ENCODE data around the gene ZSWIM9.
"Not testable (repeated sequence)": the region's sequence is repeated elsewhere in the genome, so short reads cannot be mapped to it uniquely, and the experiment has no call there.

Gene ZSWIM9

DNA sequence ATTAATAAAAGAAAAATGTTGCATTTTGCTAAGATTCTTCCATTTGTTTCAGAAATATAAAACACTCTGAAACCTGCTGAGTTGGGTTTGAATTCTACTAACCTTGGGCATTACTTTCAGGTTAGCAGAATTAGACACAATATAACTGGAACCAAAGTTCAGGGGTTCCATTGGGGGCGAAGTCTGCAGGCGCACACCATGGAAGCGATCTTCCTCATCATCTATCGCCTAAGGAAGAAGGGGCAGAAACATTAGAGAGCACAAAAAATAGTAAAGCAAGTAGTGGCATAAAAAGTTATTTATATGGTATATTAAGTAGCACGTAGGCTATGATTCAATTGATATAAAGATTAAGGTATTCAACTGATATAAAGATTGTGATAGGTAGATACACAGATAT, 51.1 kb downstream of the ZSWIM9 start:
- DNase-seq = no peak

DNA sequence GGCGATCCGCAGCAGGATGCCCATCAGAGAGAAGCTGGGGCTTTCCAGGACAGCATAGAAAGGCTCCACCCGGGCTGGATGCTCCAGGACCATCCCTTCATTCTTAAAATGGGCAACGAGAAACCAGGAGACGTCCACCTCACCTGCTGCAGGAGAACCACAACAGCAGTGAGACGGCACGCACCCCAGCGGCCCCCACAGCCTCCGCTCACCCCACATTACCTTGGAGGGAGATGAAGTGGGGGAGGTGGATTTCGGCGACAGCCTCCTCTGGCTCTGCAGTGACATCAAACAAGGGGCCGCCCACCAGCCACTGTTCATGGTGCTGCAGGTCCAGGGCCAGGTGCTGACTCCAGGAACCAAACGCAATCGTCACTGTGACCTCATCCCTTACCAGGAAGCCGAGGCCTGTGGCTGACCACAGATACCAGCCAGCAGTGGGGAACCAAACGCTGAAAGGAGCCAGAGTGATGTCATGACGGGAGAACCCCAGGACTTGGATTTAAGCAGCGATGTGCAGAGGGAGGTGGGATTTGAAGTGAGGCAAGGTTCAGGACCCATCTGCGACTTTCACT, 60.2 kb downstream of the ZSWIM9 start:
- DNase-seq = no peak

DNA sequence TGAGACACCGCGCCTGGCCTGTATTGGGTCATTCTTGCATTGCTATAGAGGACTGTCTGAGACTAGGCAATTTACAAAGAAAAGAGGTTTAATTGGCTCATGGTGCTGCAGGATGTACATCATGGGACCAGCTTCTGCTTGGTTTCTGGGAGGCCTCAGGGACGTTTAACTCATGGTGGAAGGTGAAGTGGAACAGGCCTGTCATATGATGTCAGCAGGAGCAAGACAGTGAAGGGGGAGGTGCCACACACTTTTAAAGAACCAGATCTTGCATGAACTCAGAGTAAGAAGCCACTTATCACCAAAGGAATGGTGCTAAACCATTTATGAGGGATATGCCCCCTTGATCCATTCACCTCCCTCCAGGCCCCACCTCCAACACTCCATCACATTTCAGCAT, 66.6 kb downstream of the ZSWIM9 start:
- DNase-seq = no peak

DNA sequence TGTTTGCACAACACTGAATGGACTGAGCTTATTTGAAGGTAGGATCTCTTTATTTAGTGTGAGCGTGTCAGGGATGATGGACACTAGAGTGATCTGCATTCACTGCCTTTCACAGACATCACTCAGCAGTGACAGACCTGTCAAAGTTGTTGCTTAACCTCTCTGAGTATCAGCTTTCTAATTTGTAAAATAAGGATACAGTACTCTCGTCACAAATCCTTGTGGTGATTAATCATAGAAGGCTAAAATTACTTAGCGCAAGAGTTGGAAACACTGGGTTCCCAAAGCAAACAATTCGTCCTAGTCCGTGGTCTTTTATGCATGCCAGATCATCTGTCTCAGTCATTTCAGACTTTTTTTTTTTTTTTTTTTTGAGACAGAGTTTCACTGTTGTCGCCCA, 68.6 kb downstream of the ZSWIM9 start:
- DNase-seq = no peak

DNA sequence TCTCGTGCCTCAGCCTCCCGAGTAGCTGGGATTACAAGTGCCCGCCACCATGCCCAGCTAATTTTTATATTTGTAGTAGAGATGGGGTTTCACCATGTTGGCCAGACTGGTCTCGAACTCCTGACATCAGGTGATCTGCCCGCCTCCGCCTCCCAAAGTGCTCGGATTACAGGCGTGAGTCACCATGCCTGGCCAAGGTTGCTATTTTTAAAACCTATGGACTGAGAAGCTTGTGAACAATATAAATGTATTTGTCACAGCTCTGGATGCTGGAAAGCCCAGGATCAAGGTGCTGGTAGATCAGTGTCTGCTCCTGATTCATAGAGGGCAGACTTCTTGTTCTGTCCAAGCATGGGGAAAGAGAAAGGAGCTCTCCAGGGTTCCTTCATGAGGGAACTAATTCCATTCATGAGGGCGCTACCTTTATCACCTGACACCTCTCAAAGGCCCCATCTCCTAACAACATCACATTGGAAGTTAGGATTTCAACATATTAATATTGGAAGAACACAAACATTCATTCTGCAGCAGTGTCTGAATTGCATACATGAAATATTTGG, 69.2 kb downstream of the ZSWIM9 start:
- no peak for DNase-seq

DNA sequence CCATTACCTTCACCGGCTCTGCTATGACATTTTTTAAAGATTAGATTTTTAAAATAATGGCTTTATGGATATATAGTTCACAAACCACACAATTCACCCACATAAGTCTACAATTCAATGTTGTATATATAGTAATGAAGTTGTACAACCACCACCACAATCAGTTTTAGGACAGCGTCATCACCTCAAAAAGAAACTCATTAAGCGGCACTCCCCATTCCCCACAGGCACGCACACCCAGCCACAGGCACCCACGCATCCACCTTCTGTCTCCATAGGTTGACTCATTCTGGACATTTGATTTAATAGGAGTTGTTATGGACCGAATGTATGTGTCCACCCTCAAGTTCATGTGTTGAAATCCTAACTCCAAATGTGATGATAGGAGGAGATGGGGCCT, 71.3 kb downstream of the ZSWIM9 start:
- DNase-seq = not testable (repeated sequence)

DNA sequence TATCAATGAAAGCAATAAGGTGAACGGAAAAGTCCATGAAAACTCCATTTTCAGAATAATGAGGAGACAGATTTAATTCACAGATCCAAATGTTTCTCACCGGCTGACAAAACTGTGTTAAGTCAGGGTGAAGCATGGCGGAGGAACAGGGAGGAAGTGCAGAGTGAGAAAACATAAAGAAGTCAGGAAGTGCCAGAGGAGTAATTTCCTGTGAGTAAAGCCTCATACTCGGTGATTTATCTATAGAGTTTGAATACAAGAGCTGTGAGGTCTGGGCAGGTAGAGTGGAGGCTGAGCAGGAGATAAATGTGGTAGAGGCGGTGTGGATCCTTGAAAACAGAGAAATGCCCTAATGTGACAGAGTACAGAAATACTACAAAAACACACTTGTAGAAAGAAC, 73.8 kb downstream of the ZSWIM9 start:
- no peak for DNase-seq

DNA sequence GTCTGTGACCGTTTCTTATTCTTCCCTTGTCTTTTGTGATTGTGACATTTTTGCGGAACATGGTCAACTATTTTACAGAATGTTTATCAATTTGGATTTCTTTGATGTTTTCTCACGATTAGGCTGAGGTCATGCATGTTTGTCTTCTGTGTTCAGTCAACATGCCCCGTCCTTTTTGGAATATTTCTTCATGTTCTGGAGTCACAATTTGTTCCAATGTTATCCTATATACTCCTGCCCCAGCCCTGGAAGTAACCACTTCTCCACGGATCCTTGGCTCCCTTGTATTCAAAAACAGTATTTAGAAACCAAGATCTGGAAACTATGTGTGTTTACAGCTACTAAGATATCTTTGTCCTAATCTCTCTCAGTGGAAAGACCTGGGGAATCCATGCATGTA, 75.6 kb downstream of the ZSWIM9 start:
- DNase-seq = no peak

DNA sequence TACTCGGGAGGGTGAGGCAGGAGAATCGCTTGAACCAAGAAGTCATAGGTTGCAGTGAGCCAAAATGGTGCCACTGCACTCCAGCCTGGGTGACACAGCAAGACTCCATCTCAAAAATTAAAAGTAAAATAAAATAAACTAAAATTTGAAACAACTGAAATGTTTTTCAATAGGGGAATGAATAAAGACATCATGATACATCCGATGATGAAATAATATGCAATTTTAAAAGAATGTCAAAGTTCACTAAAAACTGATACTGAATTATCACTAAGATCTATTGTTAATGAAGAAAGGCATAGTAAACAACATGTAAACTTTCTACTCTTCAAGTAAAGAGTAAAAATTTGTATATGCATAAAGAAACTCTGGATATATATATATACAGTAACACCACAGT, 76.7 kb downstream of the ZSWIM9 start:
- no peak for DNase-seq
